ENCODE measurements around the gene PIGV. TPM values are rescaled to one million over a fixed set of nuclear protein-coding genes. Genes with fewer than 3 reads are reported as not detected.
"Not testable (repeated sequence)": the region's sequence is repeated elsewhere in the genome, so short reads cannot be mapped to it uniquely, and the experiment has no call there.

Gene PIGV
- total RNA-seq, 1 donor from 2014 or later, result 9.4 TPM

- DNase-seq, result not testable (repeated sequence)
Measured at GRCh38 chr1:26837665-26838064, 49.9 kb downstream of the PIGV start.

DNA sequence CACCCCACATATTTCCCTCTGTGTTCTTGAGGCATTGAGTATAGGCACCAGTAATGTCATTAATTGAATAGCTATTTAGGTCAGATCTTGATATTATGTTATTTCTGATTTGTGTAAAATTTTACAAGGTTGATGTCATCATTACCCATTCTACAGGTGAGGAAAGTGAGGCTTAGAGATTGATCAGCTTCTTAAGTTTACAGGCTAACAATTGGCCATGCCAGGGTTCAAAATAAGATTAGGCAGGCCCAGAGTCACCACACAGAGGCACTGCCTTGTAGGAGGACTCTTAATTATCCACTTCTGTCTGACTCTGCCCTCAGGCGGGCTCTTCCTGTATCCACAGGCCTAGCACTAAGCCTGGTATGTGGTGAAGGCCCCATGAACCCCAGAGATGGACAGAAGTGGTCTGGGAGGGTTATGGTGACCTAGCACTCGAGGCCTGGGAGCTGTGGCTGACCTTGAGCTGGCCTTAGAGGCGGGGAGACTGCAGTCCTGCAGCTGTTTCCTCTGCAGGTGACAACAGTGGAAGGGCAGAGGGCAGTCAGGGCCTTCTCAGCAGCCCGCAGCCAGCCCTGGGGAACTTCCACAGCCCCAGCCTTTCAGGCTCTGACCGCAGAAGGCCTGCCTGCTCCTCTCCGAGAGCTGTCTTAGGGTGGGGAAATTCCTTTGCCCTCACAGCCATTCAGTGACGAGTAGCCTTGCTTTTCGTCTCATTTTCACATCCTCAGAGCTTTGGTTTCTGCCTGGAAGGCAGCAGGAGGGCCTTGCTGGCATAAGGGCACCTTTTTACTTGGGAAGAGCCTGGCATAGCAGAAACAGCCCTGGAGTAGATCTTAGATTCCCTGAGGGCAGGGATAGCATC, 51.0 kb downstream of the PIGV start:
- peak; percentile 41 for DNase-seq

DNA sequence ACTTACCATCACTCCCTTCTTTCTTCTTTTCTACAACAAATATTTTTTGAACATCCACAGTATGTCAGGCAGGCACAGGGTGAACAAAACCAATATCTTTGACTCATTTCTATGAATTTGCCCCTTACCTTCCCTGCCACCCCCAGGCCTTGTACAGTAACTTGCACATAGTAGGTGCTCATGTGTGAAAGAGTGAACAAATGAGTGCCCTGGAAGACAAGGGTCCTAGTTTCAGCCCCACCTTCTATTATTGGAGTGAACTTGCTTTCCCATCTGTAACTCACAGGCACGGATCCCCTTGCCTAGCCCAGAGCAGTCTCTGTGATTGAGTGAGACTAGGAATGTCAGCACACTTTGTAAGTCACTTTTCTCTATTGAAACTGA, 51.6 kb downstream of the PIGV start:
- no peak for DNase-seq

DNA sequence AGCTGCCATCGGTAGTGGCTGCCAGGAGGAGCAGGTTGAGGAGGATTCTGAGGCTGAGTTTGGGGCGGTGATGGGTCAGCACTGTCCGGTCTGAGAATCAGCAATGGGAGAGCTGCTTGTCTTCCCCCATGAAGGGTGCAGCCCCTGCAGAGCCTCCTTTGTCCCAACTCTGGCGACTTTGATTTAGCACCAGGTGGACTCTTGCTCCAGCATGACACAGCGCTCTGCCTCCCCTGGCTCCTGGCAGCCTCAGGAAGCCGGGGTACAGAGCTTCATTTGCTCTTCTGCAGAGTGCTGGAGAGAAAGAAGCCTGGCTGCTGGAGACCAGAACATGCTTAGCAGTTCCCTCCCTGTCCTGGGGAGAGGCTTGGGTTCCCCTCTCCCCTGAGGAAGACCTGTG, 52.0 kb downstream of the PIGV start:
- no peak for DNase-seq

- DNase-seq, result no peak
Measured at GRCh38 chr1:26844424-26845196, 56.9 kb downstream of the PIGV start.

GRCh38 chr1:26847826-26848225, 60.1 kb downstream of the PIGV start:
- not testable (repeated sequence) for DNase-seq

Other genes with a start within 250 kb of the PIGV start
- gene ARID1A, start 91.9 kb upstream of the PIGV start, total RNA-seq, result 14.5 and 28.3 TPM in 2 replicates
- 6.8 and 9.2 TPM in 2 replicates for gene ZDHHC18, start 38.7 kb downstream of the PIGV start, total RNA-seq
- 0.51 and 0.70 TPM in 2 replicates for gene SFN, start 75.2 kb downstream of the PIGV start, total RNA-seq
- 9.4 and 10.7 TPM in 2 replicates for gene GPN2, start 102.3 kb downstream of the PIGV start, total RNA-seq
- gene GPATCH3, start 112.5 kb downstream of the PIGV start, total RNA-seq, result 10.7 and 11.2 TPM in 2 replicates
- gene NR0B2, start 126.0 kb downstream of the PIGV start, total RNA-seq, result not detected in 2 replicates
- 20.4 and 33.3 TPM in 2 replicates for gene NUDC, start 133.8 kb downstream of the PIGV start, total RNA-seq
- not detected in 2 replicates for gene KDF1, start 172.5 kb downstream of the PIGV start, total RNA-seq
- gene TRNP1, start 205.7 kb downstream of the PIGV start, total RNA-seq, result 2.5 and 4.8 TPM in 2 replicates
- gene TENT5B, start 224.9 kb downstream of the PIGV start, total RNA-seq, result 0.17 and 0.33 TPM in 2 replicates